Measurements from ENCODE around the gene LIMS2. TPM values are rescaled to one million over a fixed set of nuclear protein-coding genes. Genes with fewer than 3 reads are reported as not detected.
A peak's percentile ranks its signal among the peaks of the same experiment; 100 is the strongest.

LIMS2 gene, protein sequence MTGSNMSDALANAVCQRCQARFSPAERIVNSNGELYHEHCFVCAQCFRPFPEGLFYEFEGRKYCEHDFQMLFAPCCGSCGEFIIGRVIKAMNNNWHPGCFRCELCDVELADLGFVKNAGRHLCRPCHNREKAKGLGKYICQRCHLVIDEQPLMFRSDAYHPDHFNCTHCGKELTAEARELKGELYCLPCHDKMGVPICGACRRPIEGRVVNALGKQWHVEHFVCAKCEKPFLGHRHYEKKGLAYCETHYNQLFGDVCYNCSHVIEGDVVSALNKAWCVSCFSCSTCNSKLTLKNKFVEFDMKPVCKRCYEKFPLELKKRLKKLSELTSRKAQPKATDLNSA
- total RNA-seq = 23.2 and 32.9 TPM in 2 replicates
- polyA plus RNA-seq = 35.2 and 48.8 TPM in 2 replicates

DNA sequence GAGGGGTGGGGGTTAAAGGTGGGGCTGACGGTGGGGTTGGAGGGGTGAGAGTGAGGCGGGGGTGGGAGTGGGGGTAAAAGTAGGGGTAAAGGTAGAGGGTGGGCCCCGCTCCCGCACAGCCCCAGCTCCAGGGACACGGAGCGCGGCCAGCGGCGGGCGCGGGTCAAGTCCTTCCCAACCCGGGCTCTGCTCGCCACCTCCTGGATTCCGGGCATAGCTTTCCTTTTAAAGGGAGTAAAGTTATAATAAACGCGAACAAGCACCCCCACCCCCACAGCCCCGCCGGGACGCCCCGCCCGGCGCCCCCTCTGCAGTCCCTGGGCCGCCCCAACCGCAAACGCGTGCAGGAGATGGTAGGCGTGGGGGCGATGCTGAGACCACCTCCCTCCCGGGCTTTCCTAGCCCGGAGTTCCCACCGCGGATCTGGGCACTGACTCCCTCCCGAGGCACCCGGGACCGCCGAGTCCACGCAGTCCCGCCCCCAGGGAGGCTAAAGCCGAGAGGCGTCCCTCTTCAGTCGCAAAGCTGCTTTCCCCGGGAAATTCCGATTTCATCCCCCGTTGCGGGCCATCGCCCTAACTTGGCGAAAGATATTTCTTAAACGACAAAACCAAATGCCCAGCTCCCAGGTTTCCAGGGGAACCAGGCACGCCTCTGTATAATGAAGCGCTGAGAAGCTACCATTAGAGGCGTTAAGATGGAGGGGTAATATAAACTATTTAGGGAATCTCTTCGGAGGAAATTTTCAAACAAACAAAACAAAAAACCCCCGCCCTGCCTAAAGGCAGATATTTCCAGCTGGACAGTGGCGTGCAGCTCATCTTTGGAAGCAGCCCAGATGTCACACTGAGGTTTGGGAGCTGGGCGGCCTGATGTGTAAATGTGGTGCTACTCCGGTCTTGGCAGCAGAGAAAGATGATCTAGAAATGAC lies at the start of gene LIMS2:
Gene LIMS2, minus strand, starts transcription at position 200 of the 931 bp plus-strand sequence. CDS start 506 bp downstream, outside the sequence.
- H3K27me3 ChIP-seq = peaks cover 40% of the 10 kb centered on the region
- DNase-seq (ENCODE audit: low read depth in 1 of 2, low spot score in 1 of 2) = peak; percentile 41 to 81
- TF ChIP-seq, protein P1, sequence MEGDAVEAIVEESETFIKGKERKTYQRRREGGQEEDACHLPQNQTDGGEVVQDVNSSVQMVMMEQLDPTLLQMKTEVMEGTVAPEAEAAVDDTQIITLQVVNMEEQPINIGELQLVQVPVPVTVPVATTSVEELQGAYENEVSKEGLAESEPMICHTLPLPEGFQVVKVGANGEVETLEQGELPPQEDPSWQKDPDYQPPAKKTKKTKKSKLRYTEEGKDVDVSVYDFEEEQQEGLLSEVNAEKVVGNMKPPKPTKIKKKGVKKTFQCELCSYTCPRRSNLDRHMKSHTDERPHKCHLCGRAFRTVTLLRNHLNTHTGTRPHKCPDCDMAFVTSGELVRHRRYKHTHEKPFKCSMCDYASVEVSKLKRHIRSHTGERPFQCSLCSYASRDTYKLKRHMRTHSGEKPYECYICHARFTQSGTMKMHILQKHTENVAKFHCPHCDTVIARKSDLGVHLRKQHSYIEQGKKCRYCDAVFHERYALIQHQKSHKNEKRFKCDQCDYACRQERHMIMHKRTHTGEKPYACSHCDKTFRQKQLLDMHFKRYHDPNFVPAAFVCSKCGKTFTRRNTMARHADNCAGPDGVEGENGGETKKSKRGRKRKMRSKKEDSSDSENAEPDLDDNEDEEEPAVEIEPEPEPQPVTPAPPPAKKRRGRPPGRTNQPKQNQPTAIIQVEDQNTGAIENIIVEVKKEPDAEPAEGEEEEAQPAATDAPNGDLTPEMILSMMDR (IDR thresholded peaks at IDR 0.05; ENCODE audit: low read depth, low read length) = no peak
- H3K9me3 ChIP-seq (ENCODE audit: low read depth) = no peaks in the 10 kb centered on the region
- H3K4me1 ChIP-seq (ENCODE audit: low read depth) = peaks cover 18% of the 10 kb centered on the region
- H3K4me3 ChIP-seq = peak within 1 kb of the TSS; percentile 76
- H3K36me3 ChIP-seq = no peaks in the 10 kb centered on the region
- H3K27ac ChIP-seq = peak within 1 kb of the TSS; percentile 91

DNA sequence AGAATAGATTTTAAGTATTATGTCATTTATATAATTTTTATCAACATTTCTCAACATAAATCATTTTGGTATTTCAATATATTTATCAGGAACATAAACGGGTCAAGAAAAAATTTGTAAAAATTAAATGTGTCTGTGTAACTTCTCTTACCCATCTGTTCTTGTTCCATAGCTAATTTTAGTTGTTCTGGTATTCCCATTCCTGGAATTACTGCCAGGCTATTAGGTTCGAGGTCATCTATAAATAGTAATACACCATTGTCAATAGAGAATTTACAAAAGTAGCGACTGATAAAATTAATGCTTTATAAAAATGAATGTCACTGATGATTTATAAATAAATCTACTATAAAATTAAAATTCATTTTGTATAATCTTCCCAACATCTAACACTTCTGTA lies 47.5 kb upstream of the LIMS2 start:
- Histone ChIP-seq H3K9me3 (ENCODE audit: low read depth) (no peaks in the 10 kb centered on the region), H3K4me1 (ENCODE audit: low read depth) (peaks cover 17% of the 10 kb centered on the region), H3K4me3 (no peak overlapping the region), H3K27me3 (no peaks in the 10 kb centered on the region), H3K27ac (no peak overlapping the region), H3K36me3 (peaks cover 9% of the 10 kb centered on the region)
- no peak for DNase-seq (ENCODE audit: low read depth in 1 of 2, low spot score in 1 of 2)
- TF ChIP-seq, protein P1 (IDR thresholded peaks at IDR 0.05; ENCODE audit: low read depth, low read length) = no peak

DNA sequence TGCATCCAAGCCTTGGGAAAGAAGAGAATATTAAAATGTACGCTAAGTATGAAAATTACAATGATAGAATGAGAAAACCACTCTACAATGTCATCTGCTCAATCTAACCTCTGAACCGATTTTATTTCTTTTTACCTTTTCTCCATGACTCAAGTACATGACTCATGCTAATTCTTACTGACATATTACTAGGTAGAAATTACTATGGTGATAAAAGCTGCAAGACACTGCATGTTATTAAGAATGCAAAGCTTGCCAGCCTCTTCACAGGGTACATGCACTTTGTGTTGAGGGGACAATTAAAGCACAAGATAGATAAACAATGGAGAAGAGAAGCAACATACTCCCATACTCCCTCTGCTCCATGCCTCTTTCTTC lies 46.6 kb upstream of the LIMS2 start:
- peaks cover 9% of the 10 kb centered on the region for H3K36me3 ChIP-seq
- TF ChIP-seq, protein P1 (IDR thresholded peaks at IDR 0.05; ENCODE audit: low read depth, low read length) = no peak

DNA sequence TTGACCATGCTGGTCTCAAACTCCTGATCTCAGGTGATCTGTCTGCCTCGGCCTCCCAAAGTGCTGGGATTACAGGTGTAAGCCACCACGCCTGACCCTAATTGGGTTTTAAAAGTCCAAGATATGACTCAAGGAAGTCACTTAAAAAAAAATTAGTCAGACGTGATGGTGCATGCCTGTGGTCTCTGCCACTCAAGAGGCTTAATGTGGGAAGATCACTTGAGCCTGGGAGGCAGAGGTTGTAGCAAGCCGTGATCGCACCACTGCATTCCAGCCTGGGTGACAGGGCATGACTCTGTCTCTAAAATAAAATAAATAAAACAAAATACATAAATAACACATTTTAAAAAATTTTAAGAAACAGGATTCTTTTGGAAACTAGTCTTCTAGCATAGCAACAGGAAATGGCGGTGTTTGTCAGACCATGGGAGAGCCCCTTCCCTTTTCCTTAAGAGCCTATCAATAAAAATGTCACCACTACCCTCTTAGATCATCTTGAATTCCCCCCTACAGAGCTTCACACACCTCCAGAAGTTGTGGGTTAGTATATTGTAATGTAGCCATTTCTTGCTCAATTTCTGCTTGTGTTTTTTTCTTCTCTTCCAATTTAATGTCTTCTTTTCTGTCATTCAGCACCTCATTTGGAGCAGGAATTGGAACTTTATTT lies 46.1 kb upstream of the LIMS2 start:
- H3K9me3 ChIP-seq (ENCODE audit: low read depth) = no peaks in the 10 kb centered on the region
- H3K27me3 ChIP-seq = no peaks in the 10 kb centered on the region
- no peak overlapping the region for H3K27ac ChIP-seq
- peaks cover 9% of the 10 kb centered on the region for H3K36me3 ChIP-seq
- TF ChIP-seq, protein P1 (IDR thresholded peaks at IDR 0.05; ENCODE audit: low read depth, low read length) = no peak
- H3K4me1 ChIP-seq (ENCODE audit: low read depth) = peaks cover 17% of the 10 kb centered on the region
- H3K4me3 ChIP-seq = no peak overlapping the region
- no peak for DNase-seq (ENCODE audit: low read depth in 1 of 2, low spot score in 1 of 2)

More for the DNA sequence above, 46.6 kb upstream of the LIMS2 start:
- Histone ChIP-seq H3K9me3 (ENCODE audit: low read depth) (no peaks in the 10 kb centered on the region), H3K4me3 (no peak overlapping the region), H3K27ac (peak overlapping the region; percentile 52), H3K4me1 (ENCODE audit: low read depth) (peaks cover 17% of the 10 kb centered on the region), H3K27me3 (no peaks in the 10 kb centered on the region)
- no peak for DNase-seq (ENCODE audit: low read depth in 1 of 2, low spot score in 1 of 2)
